Measurements from ENCODE around the gene GAPDHS. TPM values are rescaled to one million over a fixed set of nuclear protein-coding genes. Genes with fewer than 3 reads are reported as not detected.

Gene GAPDHS
- total RNA-seq = not detected

DNA sequence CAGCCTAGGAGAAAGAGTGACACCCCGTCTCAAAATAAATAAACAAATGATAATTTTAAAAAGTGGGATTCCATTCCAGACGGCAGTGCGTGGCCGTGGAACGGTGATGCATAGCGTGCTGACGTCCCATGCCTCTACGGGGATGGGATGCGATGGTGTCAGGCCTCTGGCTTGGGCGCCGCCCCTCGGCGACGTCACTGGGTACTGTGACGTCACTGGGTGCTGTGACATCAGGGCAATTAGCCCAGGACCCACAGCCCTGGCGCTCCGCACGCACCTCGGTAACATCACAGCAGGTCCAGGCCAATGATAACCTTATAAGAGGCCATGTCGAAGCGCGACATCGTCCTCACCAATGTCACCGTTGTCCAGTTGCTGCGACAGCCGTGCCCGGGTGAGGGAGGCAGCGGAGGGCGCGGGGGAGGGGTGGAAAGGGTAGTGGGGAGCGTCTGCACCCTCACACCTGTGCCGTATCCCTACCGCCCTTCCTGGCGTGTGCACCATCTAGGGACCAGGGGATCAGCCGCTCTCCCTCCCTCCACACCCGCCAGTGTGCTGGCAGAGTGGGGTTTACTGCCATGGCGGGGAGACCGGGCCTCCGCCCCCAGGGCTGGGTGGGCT lies at the start of gene GAPDHS:
Gene GAPDHS (plus strand): TSS at position 256 of the 621 bp plus-strand sequence. CDS start 72 bp downstream, at position 328.
- H3K9me3 Mint-ChIP-seq = no peaks in the 10 kb centered on the region
- H3K27ac Mint-ChIP-seq = peak within 1 kb of the TSS; percentile 79
- no peaks in the 10 kb centered on the region for H3K36me3 Mint-ChIP-seq (ENCODE audit: low read depth)
- peaks cover 12% of the 10 kb centered on the region for H3K4me1 Mint-ChIP-seq
- H3K4me3 Mint-ChIP-seq = no peak within 1 kb of the TSS
- CTCF ChIA-PET = no interaction called here
- POLR2A ChIA-PET = no interaction called here
- peaks cover 28% of the 10 kb centered on the region for H3K27me3 Mint-ChIP-seq
- no peak for DNase-seq

DNA sequence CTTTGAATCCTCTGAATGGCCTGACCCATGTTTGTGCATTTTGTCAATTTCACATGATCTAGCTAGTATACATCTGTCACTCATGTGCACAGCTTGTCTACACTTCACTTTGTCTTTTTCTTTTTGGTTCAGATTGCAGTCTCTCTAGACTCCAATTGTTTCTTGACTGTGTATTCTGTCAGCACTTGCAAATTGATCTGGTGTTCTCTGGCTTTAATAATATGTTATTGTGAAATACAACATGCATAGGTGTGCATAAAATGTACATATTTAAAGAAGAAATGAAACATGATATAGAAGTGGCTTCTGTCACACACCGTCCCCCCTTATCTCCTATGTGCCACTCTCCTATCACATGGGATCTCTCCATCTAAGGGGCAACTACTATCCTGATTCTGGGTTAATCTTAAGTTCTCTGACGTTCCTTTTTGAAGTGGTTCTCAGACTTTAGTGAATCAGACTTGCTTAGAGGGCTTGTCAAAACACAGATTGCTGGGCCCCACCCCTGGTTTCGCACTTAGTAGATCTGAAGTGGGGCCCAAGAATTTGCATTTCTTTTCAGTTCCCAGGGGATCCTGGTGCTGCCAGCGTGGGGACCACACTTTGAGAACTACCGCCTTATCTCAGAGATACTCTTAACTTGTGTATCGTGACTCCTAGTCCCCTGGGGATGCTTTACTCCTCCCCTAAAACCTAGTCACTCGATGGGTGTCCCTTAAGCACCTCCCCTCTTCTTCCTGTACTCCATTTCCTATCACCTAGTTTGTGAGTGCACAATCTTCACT lies 48.8 kb upstream of the GAPDHS start:
- CTCF ChIA-PET = no interaction called here
- POLR2A ChIA-PET = no interaction called here

DNA sequence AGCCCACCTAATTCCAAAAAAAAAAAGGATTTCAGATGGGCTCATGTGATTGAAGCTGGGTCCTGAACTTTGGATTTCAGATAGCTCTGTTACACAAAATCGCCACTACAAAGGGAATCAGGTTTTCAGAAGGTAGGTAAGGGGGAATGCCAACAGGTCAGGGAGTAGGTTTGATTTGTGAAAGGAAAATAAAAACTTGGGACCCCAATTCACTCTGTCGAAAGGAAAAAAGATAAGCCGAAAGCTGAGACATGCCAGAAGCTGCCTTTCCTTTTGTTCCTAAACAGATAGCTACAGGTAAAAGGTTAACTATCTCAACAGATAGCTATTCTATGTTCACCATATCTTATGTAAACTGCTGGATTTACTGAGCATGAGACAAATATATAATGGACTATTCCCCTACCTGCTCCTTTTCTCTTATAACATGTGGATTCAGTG lies 47.0 kb upstream of the GAPDHS start:
- ChIA-PET CTCF (interaction anchor here (0.5 to 2.1 kb wide), 5 partner anchors 9 to 133 kb away, joined by 3 to 11 read pairs (median 3); no protein-coding TSS in a partner anchor), POLR2A (interaction anchor here (0.6 kb wide), 1 partner anchor 164 kb away, joined by 3 read pairs; no protein-coding TSS in a partner anchor)
- no peak for DNase-seq
- Mint-ChIP-seq H3K4me3 (no peak overlapping the region), H3K36me3 (ENCODE audit: low read depth) (no peaks in the 10 kb centered on the region), H3K27me3 (peaks cover 19% of the 10 kb centered on the region), H3K4me1 (no peaks in the 10 kb centered on the region), H3K9me3 (no peaks in the 10 kb centered on the region), H3K27ac (no peak overlapping the region)

More for the DNA sequence above, 48.8 kb upstream of the GAPDHS start:
- Mint-ChIP-seq H3K27me3 (peaks cover 14% of the 10 kb centered on the region), H3K36me3 (ENCODE audit: low read depth) (no peaks in the 10 kb centered on the region), H3K27ac (no peak overlapping the region), H3K9me3 (no peaks in the 10 kb centered on the region), H3K4me1 (no peaks in the 10 kb centered on the region), H3K4me3 (no peak overlapping the region)
- DNase-seq = no peak

- POLR2A ChIA-PET = interaction anchor here (0.5 kb wide), 1 partner anchor 14 kb away, joined by 3 read pairs; no protein-coding TSS in a partner anchor
These were observed 45.5 kb upstream of the GAPDHS start for GRCh38 chr19:35487656-35488182.

GRCh38 chr19:35488677-35489076 lies 44.6 kb upstream of the GAPDHS start:
- no peak overlapping the region for H3K27ac Mint-ChIP-seq
- POLR2A ChIA-PET = no interaction called here
- H3K27me3 Mint-ChIP-seq = peaks cover 19% of the 10 kb centered on the region
- no peaks in the 10 kb centered on the region for H3K4me1 Mint-ChIP-seq
- CTCF ChIA-PET = interaction anchor here (1.3 kb wide), 1 partner anchor 19 kb away, joined by 3 read pairs; no protein-coding TSS in a partner anchor
- no peak overlapping the region for H3K4me3 Mint-ChIP-seq
- DNase-seq = no peak
- no peaks in the 10 kb centered on the region for H3K36me3 Mint-ChIP-seq (ENCODE audit: low read depth)
- H3K9me3 Mint-ChIP-seq = no peaks in the 10 kb centered on the region

More at GRCh38 chr19:35487656-35488182, 45.5 kb upstream of the GAPDHS start:
- Mint-ChIP-seq H3K27ac (no peak overlapping the region), H3K4me3 (no peak overlapping the region), H3K36me3 (ENCODE audit: low read depth) (no peaks in the 10 kb centered on the region), H3K4me1 (no peaks in the 10 kb centered on the region), H3K9me3 (no peaks in the 10 kb centered on the region), H3K27me3 (peaks cover 21% of the 10 kb centered on the region)
- no peak for DNase-seq
- CTCF ChIA-PET = interaction anchor here (1.1 to 2.1 kb wide), 4 partner anchors 8 to 24 kb away, joined by 3 to 11 read pairs (median 5); no protein-coding TSS in a partner anchor

- CTCF ChIA-PET = interaction anchor here (0.8 to 1.9 kb wide), 2 partner anchors 17 to 20 kb away, joined by 5 to 6 read pairs; no protein-coding TSS in a partner anchor
- DNase-seq = no peak
- POLR2A ChIA-PET = no interaction called here
- H3K9me3 Mint-ChIP-seq = no peaks in the 10 kb centered on the region
- H3K4me1 Mint-ChIP-seq = peaks cover 5% of the 10 kb centered on the region
- no peak within 1 kb of the TSS for H3K4me3 Mint-ChIP-seq
- H3K27ac Mint-ChIP-seq = no peak within 1 kb of the TSS
- H3K27me3 Mint-ChIP-seq = peaks cover 23% of the 10 kb centered on the region
- no peaks in the 10 kb centered on the region for H3K36me3 Mint-ChIP-seq (ENCODE audit: low read depth)
These were observed 42.9 kb upstream of the GAPDHS start, which contains the start of gene KRTDAP for GRCh38 chr19:35490364-35490763. TSS of gene KRTDAP (minus strand) at chr19:35490464. CDS start at chr19:35490442, 22 bp downstream.

GRCh38 chr19:35491836-35492360 lies 41.4 kb upstream of the GAPDHS start:
- Mint-ChIP-seq H3K9me3 (no peaks in the 10 kb centered on the region), H3K4me1 (peaks cover 7% of the 10 kb centered on the region), H3K27ac (no peak overlapping the region), H3K36me3 (ENCODE audit: low read depth) (no peaks in the 10 kb centered on the region), H3K27me3 (peaks cover 20% of the 10 kb centered on the region), H3K4me3 (no peak overlapping the region)
- CTCF ChIA-PET = interaction anchor here (0.7 to 1.9 kb wide), 4 partner anchors 12 to 138 kb away, joined by 5 to 8 read pairs (median 6); no protein-coding TSS in a partner anchor
- POLR2A ChIA-PET = no interaction called here
- no peak for DNase-seq

GRCh38 chr19:35493971-35494370 lies 39.3 kb upstream of the GAPDHS start:
- H3K27me3 Mint-ChIP-seq = peaks cover 13% of the 10 kb centered on the region
- ChIA-PET POLR2A (no interaction called here), CTCF (interaction anchor here (0.8 to 1.4 kb wide), 3 partner anchors 16 to 141 kb away, joined by 3 to 4 read pairs (median 3); no protein-coding TSS in a partner anchor)
- no peak overlapping the region for H3K4me3 Mint-ChIP-seq
- H3K27ac Mint-ChIP-seq = no peak overlapping the region
- H3K36me3 Mint-ChIP-seq (ENCODE audit: low read depth) = no peaks in the 10 kb centered on the region
- no peaks in the 10 kb centered on the region for H3K9me3 Mint-ChIP-seq
- peaks cover 7% of the 10 kb centered on the region for H3K4me1 Mint-ChIP-seq
- DNase-seq = no peak

DNA sequence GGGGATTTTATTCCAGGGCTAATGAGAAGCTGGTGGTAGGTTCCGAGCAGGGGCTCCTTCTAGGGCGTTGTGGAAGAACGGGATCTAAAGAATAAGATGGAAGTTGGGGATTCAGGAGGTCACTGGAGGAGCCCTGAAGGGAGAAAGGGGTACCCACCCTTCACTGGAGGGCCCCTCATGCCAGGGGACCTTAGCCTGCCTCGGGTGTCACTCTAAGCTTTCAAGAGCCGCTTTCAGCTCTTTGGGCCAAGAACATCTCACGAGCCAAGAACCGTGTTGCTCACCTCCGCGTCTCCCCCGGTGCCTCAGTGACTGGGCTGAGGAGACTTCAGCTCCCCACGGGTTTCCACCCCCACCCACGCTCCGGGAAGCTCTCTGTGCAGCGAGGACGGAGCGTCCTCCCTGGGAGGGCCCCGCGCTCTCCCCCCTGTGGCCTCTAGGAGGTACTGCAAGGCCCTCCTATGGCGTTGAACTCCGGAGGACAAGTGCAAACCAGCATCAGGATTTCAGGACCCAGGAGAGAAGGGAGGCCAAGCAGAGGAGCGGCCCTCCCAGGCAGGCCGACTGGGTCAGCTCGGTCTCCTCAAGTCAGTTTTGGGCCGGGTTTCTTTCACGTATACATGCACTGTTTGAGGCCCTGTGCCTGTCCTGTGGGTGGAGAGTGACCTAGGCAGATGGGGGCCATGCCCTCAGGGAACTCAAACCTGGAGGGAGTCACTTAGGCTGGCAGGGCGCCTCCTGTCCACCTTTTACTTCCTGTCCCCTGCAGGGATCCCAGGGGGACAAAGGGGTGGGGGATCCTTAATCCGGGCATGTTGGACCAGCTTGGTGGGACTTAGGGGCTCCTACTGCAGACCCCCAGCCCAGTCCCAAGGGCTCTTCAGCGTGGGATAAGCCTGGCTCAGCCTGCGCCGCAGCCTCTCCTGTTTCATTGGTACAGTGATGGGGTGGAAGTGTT lies 37.9 kb upstream of the GAPDHS start:
- ChIA-PET CTCF (interaction anchor here (0.6 to 1.7 kb wide), 24 partner anchors 9 to 354 kb away, joined by 3 to 11 read pairs (median 4); partner anchors contain the start of genes FFAR1, FFAR3 and FXYD5), POLR2A (interaction anchor here (0.6 kb wide), 2 partner anchors 37 to 262 kb away, joined by 4 to 6 read pairs; no protein-coding TSS in a partner anchor)
- peaks cover 7% of the 10 kb centered on the region for H3K4me1 Mint-ChIP-seq
- H3K4me3 Mint-ChIP-seq = no peak overlapping the region
- no peak overlapping the region for H3K27ac Mint-ChIP-seq
- DNase-seq = peak; percentile 64
- H3K9me3 Mint-ChIP-seq = no peaks in the 10 kb centered on the region
- no peaks in the 10 kb centered on the region for H3K36me3 Mint-ChIP-seq (ENCODE audit: low read depth)
- H3K27me3 Mint-ChIP-seq = peaks cover 9% of the 10 kb centered on the region

- Mint-ChIP-seq H3K4me1 (peaks cover 10% of the 10 kb centered on the region), H3K9me3 (no peaks in the 10 kb centered on the region), H3K36me3 (ENCODE audit: low read depth) (no peaks in the 10 kb centered on the region), H3K27ac (no peak overlapping the region), H3K27me3 (peaks cover 6% of the 10 kb centered on the region), H3K4me3 (no peak overlapping the region)
- ChIA-PET CTCF (interaction anchor here (0.7 to 1.1 kb wide), 3 partner anchors 13 to 162 kb away, joined by 3 read pairs; no protein-coding TSS in a partner anchor), POLR2A (no interaction called here)
- DNase-seq = no peak
These were observed 35.9 kb upstream of the GAPDHS start for GRCh38 chr19:35497406-35497805.

DNA sequence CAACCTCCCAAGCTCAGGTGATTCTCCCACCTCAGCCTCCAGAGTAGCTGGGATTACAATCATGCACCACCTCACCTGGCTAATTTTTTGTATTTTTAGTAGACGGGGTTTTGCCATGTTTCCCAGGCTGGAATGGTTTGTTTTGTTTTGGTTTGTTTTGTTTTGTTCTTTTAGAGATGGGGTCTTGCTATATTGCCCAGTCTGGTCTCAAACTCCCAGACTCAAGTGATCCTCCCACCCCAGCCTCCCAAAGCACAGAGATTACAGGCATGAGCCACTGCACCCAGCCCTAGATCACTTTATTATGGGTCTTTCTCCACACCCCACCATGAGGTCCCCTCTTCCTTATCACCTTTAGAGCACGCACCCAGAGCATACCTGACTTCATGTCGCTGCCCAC lies 35.0 kb upstream of the GAPDHS start:
- DNase-seq = no peak
- Mint-ChIP-seq H3K27ac (no peak overlapping the region), H3K27me3 (peaks cover 6% of the 10 kb centered on the region), H3K4me1 (peaks cover 10% of the 10 kb centered on the region), H3K4me3 (no peak overlapping the region), H3K9me3 (no peaks in the 10 kb centered on the region), H3K36me3 (ENCODE audit: low read depth) (no peaks in the 10 kb centered on the region)
- POLR2A ChIA-PET = no interaction called here
- CTCF ChIA-PET = interaction anchor here (0.7 kb wide), 2 partner anchors 13 to 97 kb away, joined by 3 read pairs; no protein-coding TSS in a partner anchor

Measured in activated CD4-positive, alpha-beta T cell treated with anti-CD3 and anti-CD28 coated beads, Interleukin-2, amount 10 ng/mL, durations not matched to agents 7 days and 5 days (primary cell).